Caco-2 (cell line): ENCODE data around the gene MINK1. TPM values are rescaled to one million over a fixed set of nuclear protein-coding genes. Genes with fewer than 3 reads are reported as not detected.

Experiments used
- BruUV-seq: library from RNA; stranded (reverse); fragments of 400-500 nt; replicated peaks from 2 replicates; lab custom pipeline; 2021; lab: Mats Ljungman, UMichigan
- CTCF ChIA-PET: fragments of 300-600 bp; sonication (Branson Sonifier 250); formaldehyde crosslinking; loops from one replicate; lab custom pipeline; 2022; ENCODE audit warnings: antibody characterized with exemption; lab: Charles Lee
- POLR2A ChIA-PET: fragments of 300-600 bp; sonication (Branson Sonifier 250); formaldehyde crosslinking; loops from one replicate; lab custom pipeline; 2022; ENCODE audit warnings: antibody characterized with exemption; lab: Charles Lee
- DNase-seq, 2 experiments: peaks; one replicate each; pipeline versions ENCODE4 v3.0.0 to v3.0.0-alpha.2; 2020 to 2022
- H3K27me3 ChIP-seq: replicated peaks from 2 replicates; pipeline ENCODE4 v1.6.0; 2011; ENCODE audit warnings: low read length; ENCODE audit not compliant: control insufficient read depth, insufficient read depth
- H3K36me3 ChIP-seq: 2 replicates; pipeline ENCODE4 v1.5.1; 2011; ENCODE audit warnings: low read length; ENCODE audit not compliant: control insufficient read depth, insufficient read depth
- H3K4me1 ChIP-seq: fragments of 250-450 bp; sonication (Bioruptor Pico); 2 replicates; pipeline ENCODE4 v1.5.1; 2020; ENCODE audit warnings: mild to moderate bottlenecking
- H3K4me3 ChIP-seq: 2 replicates; pipeline ENCODE4 v1.5.1; 2011; ENCODE audit warnings: low read depth, mild to moderate bottlenecking, control low read depth, low read length
- H3K9me3 ChIP-seq: fragments of 250-450 bp; sonication (Bioruptor Pico); 2 replicates; pipeline ENCODE4 v1.5.1; 2020; ENCODE audit warnings: mild to moderate bottlenecking, moderate library complexity
- H3K27ac Mint-ChIP-seq: one replicate; pipeline ENCODE4 v1.8.0; 2022; ENCODE audit warnings: mixed read lengths; ENCODE audit not compliant: unreplicated experiment
- H3K27me3 Mint-ChIP-seq: one replicate; pipeline ENCODE4 v1.8.0; 2022; ENCODE audit warnings: mixed read lengths; ENCODE audit not compliant: insufficient read depth, unreplicated experiment
- H3K36me3 Mint-ChIP-seq: one replicate; pipeline ENCODE4 v1.8.0; 2022; ENCODE audit warnings: mild to moderate bottlenecking, mixed read lengths; ENCODE audit not compliant: insufficient read depth, unreplicated experiment
- H3K4me1 Mint-ChIP-seq: one replicate; pipeline ENCODE4 v1.8.0; 2022; ENCODE audit warnings: low read depth, mixed read lengths; ENCODE audit not compliant: unreplicated experiment
- H3K4me3 Mint-ChIP-seq: one replicate; pipeline ENCODE4 v1.8.0; 2022; ENCODE audit warnings: mild to moderate bottlenecking, moderate library complexity, mixed read lengths; ENCODE audit not compliant: unreplicated experiment
- H3K9me3 Mint-ChIP-seq: one replicate; pipeline ENCODE4 v1.8.0; 2022; ENCODE audit warnings: mixed read lengths; ENCODE audit not compliant: unreplicated experiment
- intact Hi-C: fragments of 100-400 bp; cut with micrococcal nuclease; formaldehyde crosslinking; loops from one replicate; pipeline ENCODE4 v1.10.0; 2022; ENCODE audit not compliant: unreplicated experiment
- total RNA-seq: library from RNA; stranded (reverse); gene quantifications from 2 replicates; pipeline ENCODE4 v1.2.3, GENCODE V29; 2022
- TF ChIP-seq, protein P1 (sequence below), 2 experiments: fragments of 200-600 bp in 1 of 2; IDR thresholded peaks; 1 replicate in 1 of 2; 2 replicates in 1 of 2; pipeline versions ENCODE4 v1.5.1 to v1.8.0; 2011 to 2022; ENCODE audit warnings: antibody characterized with exemption in 1 of 2, control low read depth in 1 of 2, inconsistent platforms in 1 of 2, low read depth in 1 of 2, low read length in 1 of 2, mild to moderate bottlenecking in 1 of 2, moderate library complexity in 1 of 2; ENCODE audit not compliant: insufficient read depth in 1 of 2, severe bottlenecking in 1 of 2, unreplicated experiment in 1 of 2

Gene MINK1
- total RNA-seq, 1 experiment from 2014 or later = 47.7 TPM

DNA sequence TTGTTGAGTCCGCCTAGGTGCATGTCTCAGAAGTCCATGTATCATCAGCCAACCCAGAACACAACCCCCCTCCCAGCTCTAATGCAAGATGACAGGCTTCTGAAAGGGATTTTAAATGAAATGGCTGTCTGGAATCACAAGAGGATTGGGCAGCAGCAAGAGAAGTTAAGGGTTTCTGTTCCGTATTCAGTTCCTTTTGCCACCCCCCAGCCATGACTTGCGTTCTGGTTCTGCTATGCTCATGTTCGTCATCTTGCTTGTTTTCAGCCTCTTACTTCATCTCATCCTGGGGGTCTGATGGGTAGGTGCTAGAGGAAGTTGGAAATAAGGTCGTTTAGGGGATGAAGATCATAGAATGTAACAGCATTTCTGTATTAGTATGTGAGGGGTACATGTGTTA, 12.0 kb downstream of the MINK1 start:
- Mint-ChIP-seq H3K27me3 (no peaks in the 10 kb centered on the region), H3K4me1 (peaks cover 16% of the 10 kb centered on the region), H3K9me3 (no peaks in the 10 kb centered on the region), H3K4me3 (no peak overlapping the region), H3K27ac (no peak overlapping the region), H3K36me3 (peaks cover 15% of the 10 kb centered on the region)
- TF ChIP-seq, protein P1, sequence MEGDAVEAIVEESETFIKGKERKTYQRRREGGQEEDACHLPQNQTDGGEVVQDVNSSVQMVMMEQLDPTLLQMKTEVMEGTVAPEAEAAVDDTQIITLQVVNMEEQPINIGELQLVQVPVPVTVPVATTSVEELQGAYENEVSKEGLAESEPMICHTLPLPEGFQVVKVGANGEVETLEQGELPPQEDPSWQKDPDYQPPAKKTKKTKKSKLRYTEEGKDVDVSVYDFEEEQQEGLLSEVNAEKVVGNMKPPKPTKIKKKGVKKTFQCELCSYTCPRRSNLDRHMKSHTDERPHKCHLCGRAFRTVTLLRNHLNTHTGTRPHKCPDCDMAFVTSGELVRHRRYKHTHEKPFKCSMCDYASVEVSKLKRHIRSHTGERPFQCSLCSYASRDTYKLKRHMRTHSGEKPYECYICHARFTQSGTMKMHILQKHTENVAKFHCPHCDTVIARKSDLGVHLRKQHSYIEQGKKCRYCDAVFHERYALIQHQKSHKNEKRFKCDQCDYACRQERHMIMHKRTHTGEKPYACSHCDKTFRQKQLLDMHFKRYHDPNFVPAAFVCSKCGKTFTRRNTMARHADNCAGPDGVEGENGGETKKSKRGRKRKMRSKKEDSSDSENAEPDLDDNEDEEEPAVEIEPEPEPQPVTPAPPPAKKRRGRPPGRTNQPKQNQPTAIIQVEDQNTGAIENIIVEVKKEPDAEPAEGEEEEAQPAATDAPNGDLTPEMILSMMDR (IDR thresholded peaks at IDR 0.05; ENCODE audit: insufficient read depth in 1 of 2, low read depth in 1 of 2, low read length in 1 of 2, severe bottlenecking in 1 of 2, unreplicated experiment in 1 of 2) = no peak
- no TSS peak for BruUV-seq
- intact Hi-C loops = no loop called here
- ChIA-PET POLR2A (no interaction called here), CTCF (no interaction called here)
- no peaks in the 10 kb centered on the region for H3K27me3 ChIP-seq
- H3K36me3 ChIP-seq = no peaks in the 10 kb centered on the region
- no peaks in the 10 kb centered on the region for H3K9me3 ChIP-seq
- H3K4me3 ChIP-seq = no peak overlapping the region
- H3K4me1 ChIP-seq = peaks cover 8% of the 10 kb centered on the region; the same call in 1 of the 2 replicates
- no peak for DNase-seq

DNA sequence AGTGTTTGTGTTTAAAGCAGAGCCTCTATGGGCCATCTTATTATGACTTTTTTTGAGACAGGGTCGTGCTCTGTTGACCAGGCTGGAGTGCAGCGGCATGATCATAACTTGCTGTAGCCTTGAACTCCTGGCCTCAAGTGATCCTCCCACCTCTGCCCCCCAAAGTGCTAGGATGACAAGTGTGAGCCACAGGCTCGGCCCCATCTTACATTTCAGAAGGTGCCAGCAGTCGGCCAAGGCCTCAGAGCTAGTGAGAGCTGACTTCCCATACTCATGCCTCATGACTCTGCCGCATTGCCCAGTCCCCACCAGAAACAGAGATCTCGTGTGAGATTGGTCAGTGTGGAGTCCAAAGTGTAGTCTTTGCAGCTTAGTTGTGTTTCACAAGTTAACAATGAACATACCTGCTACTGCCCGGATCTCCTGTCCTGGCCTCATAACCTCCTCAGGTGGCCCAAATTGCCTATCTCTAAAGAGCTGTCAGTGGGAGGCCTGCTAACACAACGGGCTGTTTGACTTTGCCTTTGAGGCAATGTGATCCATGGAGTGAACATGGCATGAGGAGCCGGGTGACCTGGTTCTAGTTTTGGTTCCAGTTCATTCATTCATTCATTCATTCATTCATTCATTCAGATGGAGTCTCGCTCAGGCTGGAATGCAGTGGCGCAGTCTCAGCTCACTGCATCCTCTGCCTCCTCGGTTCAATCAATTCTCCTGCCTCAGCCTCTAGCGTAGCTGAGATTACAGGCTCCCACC, 13.7 kb downstream of the MINK1 start:
- CTCF ChIA-PET = no interaction called here
- Histone ChIP-seq H3K4me3 (no peak overlapping the region), H3K27me3 (no peaks in the 10 kb centered on the region), H3K4me1 (peaks cover 8% of the 10 kb centered on the region; the same call in 1 of the 2 replicates), H3K9me3 (no peaks in the 10 kb centered on the region), H3K36me3 (no peaks in the 10 kb centered on the region)
- no peak for DNase-seq
- peaks cover 14% of the 10 kb centered on the region for H3K36me3 Mint-ChIP-seq
- H3K27me3 Mint-ChIP-seq = no peaks in the 10 kb centered on the region
- no peak overlapping the region for H3K4me3 Mint-ChIP-seq
- BruUV-seq = no TSS peak
- no peaks in the 10 kb centered on the region for H3K9me3 Mint-ChIP-seq
- TF ChIP-seq, protein P1 (IDR thresholded peaks at IDR 0.05; ENCODE audit: insufficient read depth in 1 of 2, low read depth in 1 of 2, low read length in 1 of 2, severe bottlenecking in 1 of 2, unreplicated experiment in 1 of 2) = no peak
- no peak overlapping the region for H3K27ac Mint-ChIP-seq
- H3K4me1 Mint-ChIP-seq = peaks cover 17% of the 10 kb centered on the region
- intact Hi-C loops = no loop called here
- POLR2A ChIA-PET = no interaction called here

DNA sequence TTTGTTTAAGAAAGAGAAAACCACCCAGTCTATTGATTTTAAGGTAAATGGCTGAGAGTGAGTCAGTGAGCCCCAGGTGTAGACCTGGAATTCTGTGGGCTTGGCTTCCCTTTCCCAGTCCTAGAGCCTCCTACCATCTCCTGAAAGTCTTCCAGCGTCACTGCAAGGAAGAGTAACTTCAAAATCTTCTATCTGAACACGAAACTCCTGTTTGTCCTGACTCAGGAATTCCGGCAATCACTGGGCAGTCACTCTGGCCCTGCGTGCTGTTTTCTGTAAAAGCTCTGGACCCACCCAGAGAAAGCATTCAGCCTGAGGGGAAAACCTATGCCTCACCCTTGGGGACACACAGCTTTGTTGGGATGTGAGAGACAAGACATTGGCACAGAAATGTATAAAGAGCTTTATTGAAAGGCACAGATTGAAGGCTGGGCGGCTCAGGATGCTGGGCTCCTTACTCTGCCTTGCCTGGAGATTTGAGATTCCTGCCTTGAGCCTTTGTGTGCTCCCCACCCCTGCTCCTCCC, 15.9 kb downstream of the MINK1 start:
- Mint-ChIP-seq H3K9me3 (no peaks in the 10 kb centered on the region), H3K27me3 (no peaks in the 10 kb centered on the region), H3K4me1 (peaks cover 20% of the 10 kb centered on the region), H3K4me3 (peak overlapping the region; percentile 28), H3K36me3 (peaks cover 14% of the 10 kb centered on the region), H3K27ac (peak overlapping the region; percentile 33)
- BruUV-seq = no TSS peak
- TF ChIP-seq, protein P1 (IDR thresholded peaks at IDR 0.05; ENCODE audit: insufficient read depth in 1 of 2, low read depth in 1 of 2, low read length in 1 of 2, severe bottlenecking in 1 of 2, unreplicated experiment in 1 of 2) = no peak
- no peak overlapping the region for H3K4me3 ChIP-seq
- intact Hi-C loops = loop anchor here (1.0 kb wide), 1 partner anchor 33 kb away; no protein-coding TSS in a partner anchor
- H3K9me3 ChIP-seq = no peaks in the 10 kb centered on the region
- ChIA-PET POLR2A (no interaction called here), CTCF (no interaction called here)
- no peaks in the 10 kb centered on the region for H3K27me3 ChIP-seq
- H3K4me1 ChIP-seq = peaks cover 15% of the 10 kb centered on the region
- H3K36me3 ChIP-seq = no peaks in the 10 kb centered on the region
- DNase-seq = peak; percentile 46 to 65
